Loucy (cell line): ENCODE measurements around the gene IVNS1ABP.

Source experiments
- H2AFZ ChIP-seq: fragments of 200-600 bp; sonication (generic); 2 replicates; pipeline ENCODE4 v1.6.0; 2016; ENCODE audit warnings: antibody characterized with exemption, mild to moderate bottlenecking, low read length, moderate library complexity
- H3F3A ChIP-seq: fragments of 200-600 bp; 2 replicates; pipeline ENCODE4 v1.6.0; 2016; ENCODE audit warnings: antibody characterized with exemption, low read depth, mild to moderate bottlenecking
- H3K27me3 ChIP-seq: fragments of 200-600 bp; sonication (generic); 2 replicates; pipeline ENCODE4 v1.6.1; 2014; ENCODE audit warnings: low read length, mild to moderate bottlenecking; ENCODE audit not compliant: insufficient read depth, poor library complexity, severe bottlenecking
- H3K36me3 ChIP-seq: fragments of 200-600 bp; sonication (generic); 2 replicates; pipeline ENCODE4 v1.6.1; 2016; ENCODE audit warnings: low read length; ENCODE audit not compliant: insufficient read depth
- H3K4me1 ChIP-seq: fragments of 200-600 bp; sonication (generic); 2 replicates; pipeline ENCODE4 v1.5.1; 2014; ENCODE audit warnings: low read length, mild to moderate bottlenecking; ENCODE audit not compliant: insufficient read depth, poor library complexity, severe bottlenecking
- H3K4me2 ChIP-seq: fragments of 200-600 bp; sonication (generic); 2 replicates; pipeline ENCODE4 v1.6.0; 2014; ENCODE audit warnings: antibody characterized with exemption, low read length, low read depth, mild to moderate bottlenecking; ENCODE audit not compliant: poor library complexity, severe bottlenecking
- H3K4me3 ChIP-seq: fragments of 200-600 bp; sonication (generic); 2 replicates; pipeline ENCODE4 v1.5.1; 2014; ENCODE audit warnings: low read length, mild to moderate bottlenecking, mixed read lengths; ENCODE audit not compliant: poor library complexity, severe bottlenecking
- H3K79me2 ChIP-seq: fragments of 200-600 bp; sonication (generic); 2 replicates; pipeline ENCODE4 v1.6.1; 2014; ENCODE audit warnings: low read length; ENCODE audit not compliant: insufficient read depth
- H3K9ac ChIP-seq: fragments of 200-600 bp; sonication (generic); 2 replicates; pipeline ENCODE4 v1.6.0; 2014; ENCODE audit warnings: mild to moderate bottlenecking, low read depth, low read length, moderate library complexity; ENCODE audit not compliant: poor library complexity, severe bottlenecking
- H3K9me2 ChIP-seq: fragments of 200-600 bp; sonication (generic); replicated peaks from 2 replicates; pipeline ENCODE4 v1.6.1; 2016; ENCODE audit warnings: low read depth, low read length, mixed read lengths
- H3K9me3 ChIP-seq: fragments of 200-600 bp; sonication (generic); 2 replicates; pipeline ENCODE4 v1.6.1; 2014; ENCODE audit warnings: mild to moderate bottlenecking, antibody characterized with exemption, low read length, low read depth; ENCODE audit not compliant: insufficient read depth
- H4K20me1 ChIP-seq: fragments of 200-600 bp; sonication (generic); 2 replicates; pipeline ENCODE4 v1.6.0; 2014; ENCODE audit warnings: antibody characterized with exemption, low read length, mild to moderate bottlenecking; ENCODE audit not compliant: insufficient read depth, poor library complexity, severe bottlenecking
- EZH2phosphoT487 ChIP-seq: fragments of 200-600 bp; IDR thresholded peaks from 2 replicates; pipeline ENCODE4 v1.6.1; 2018; ENCODE audit warnings: antibody characterized with exemption, mild to moderate bottlenecking, moderate library complexity, borderline replicate concordance
- TF ChIP-seq, protein P1 (sequence below): fragments of 200-600 bp; sonication (generic); conservative IDR thresholded peaks from 2 replicates; pipeline ENCODE4 v1.5.1; 2014; ENCODE audit warnings: mild to moderate bottlenecking, antibody characterized with exemption, low read length

Gene IVNS1ABP

GRCh38 chr1:185350027-185350442, 33.0 kb upstream of the IVNS1ABP start:
- Histone ChIP-seq H3K9ac (no peak overlapping the region), H3K4me1 (peaks cover 19% of the 10 kb centered on the region), H3F3A (no peaks in the 10 kb centered on the region), H3K79me2 (no peaks in the 10 kb centered on the region), H3K9me3 (no peaks in the 10 kb centered on the region), H3K27me3 (no peaks in the 10 kb centered on the region), H3K4me2 (no peak overlapping the region), H3K36me3 (no peaks in the 10 kb centered on the region), H3K4me3 (no peak overlapping the region), H4K20me1 (no peaks in the 10 kb centered on the region), H3K9me2 (no peaks in the 10 kb centered on the region), H2AFZ (no peak overlapping the region)
- no peak for TF ChIP-seq EZH2phosphoT487
- TF ChIP-seq, protein P1, sequence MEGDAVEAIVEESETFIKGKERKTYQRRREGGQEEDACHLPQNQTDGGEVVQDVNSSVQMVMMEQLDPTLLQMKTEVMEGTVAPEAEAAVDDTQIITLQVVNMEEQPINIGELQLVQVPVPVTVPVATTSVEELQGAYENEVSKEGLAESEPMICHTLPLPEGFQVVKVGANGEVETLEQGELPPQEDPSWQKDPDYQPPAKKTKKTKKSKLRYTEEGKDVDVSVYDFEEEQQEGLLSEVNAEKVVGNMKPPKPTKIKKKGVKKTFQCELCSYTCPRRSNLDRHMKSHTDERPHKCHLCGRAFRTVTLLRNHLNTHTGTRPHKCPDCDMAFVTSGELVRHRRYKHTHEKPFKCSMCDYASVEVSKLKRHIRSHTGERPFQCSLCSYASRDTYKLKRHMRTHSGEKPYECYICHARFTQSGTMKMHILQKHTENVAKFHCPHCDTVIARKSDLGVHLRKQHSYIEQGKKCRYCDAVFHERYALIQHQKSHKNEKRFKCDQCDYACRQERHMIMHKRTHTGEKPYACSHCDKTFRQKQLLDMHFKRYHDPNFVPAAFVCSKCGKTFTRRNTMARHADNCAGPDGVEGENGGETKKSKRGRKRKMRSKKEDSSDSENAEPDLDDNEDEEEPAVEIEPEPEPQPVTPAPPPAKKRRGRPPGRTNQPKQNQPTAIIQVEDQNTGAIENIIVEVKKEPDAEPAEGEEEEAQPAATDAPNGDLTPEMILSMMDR = no peak

DNA sequence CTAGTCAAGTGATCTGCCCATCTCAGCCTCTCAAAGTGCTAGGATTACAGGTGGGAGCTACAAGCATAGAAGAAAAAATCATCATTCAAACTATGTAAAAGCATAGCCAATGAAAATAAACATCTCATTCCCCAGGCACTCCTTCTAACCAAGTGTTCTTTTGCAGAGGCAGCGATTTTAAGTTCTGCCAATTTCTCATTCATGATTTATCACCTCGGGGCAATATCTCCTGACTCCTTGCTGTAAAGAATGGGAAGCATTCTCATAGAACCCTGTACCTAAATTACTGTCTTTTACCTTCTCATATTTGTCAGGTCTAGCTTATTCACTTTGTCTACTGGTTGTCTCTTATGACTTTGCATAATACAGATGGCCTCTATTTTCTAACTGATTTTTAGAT, 32.5 kb upstream of the IVNS1ABP start:
- Histone ChIP-seq H3K27me3 (no peaks in the 10 kb centered on the region), H4K20me1 (no peaks in the 10 kb centered on the region), H3K9me3 (no peaks in the 10 kb centered on the region), H3K79me2 (no peaks in the 10 kb centered on the region), H3K36me3 (no peaks in the 10 kb centered on the region), H3K9me2 (no peaks in the 10 kb centered on the region), H3K4me1 (peaks cover 24% of the 10 kb centered on the region), H3K9ac (no peak overlapping the region), H2AFZ (no peak overlapping the region), H3K4me3 (no peak overlapping the region), H3F3A (no peaks in the 10 kb centered on the region), H3K4me2 (no peak overlapping the region)
- TF ChIP-seq, protein P1 = no peak
- TF ChIP-seq EZH2phosphoT487 = no peak

- TF ChIP-seq EZH2phosphoT487 = no peak
- TF ChIP-seq, protein P1 = no peak
- Histone ChIP-seq H2AFZ (no peak overlapping the region), H3F3A (no peaks in the 10 kb centered on the region), H3K9me2 (no peaks in the 10 kb centered on the region), H3K36me3 (no peaks in the 10 kb centered on the region), H4K20me1 (no peaks in the 10 kb centered on the region), H3K9ac (no peak overlapping the region), H3K4me3 (no peak overlapping the region), H3K79me2 (no peaks in the 10 kb centered on the region), H3K27me3 (no peaks in the 10 kb centered on the region), H3K9me3 (no peaks in the 10 kb centered on the region), H3K4me2 (no peak overlapping the region), H3K4me1 (peaks cover 28% of the 10 kb centered on the region)
These were observed 31.9 kb upstream of the IVNS1ABP start for GRCh38 chr1:185348985-185349384.
